ENCODE results near the gene NUMA1.

DNA sequence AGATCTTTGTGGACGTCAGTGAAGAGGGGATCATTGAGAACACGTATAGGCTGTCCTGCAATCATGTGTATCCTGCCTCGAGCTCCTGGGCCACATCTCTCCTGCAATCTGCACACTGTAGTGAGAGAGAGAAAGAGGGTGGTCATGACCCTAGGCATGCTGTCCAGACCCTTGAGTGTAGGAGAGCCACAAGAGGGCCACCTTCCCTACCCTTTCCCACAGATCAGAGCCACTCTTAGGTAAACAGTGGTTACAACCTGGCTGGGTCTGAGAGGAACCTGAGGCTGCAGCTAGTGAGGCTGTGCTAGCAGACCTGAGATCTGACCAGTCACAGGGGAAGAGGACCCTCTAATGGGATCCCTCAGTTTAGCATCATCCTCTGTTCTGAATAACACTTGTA is 85.6 kb downstream of the NUMA1 start:
- no peak for TF ChIP-seq EZH2 (IDR thresholded peaks at IDR 0.05)
- no peak for TF ChIP-seq POLR2AphosphoS5 (IDR thresholded peaks at IDR 0.05; ENCODE audit: borderline replicate concordance, low read depth, low read length)

Data from SK-N-MC (cell line).